Tibial artery (tissue), 4 donors: Measurements from ENCODE around the gene HBD.

Experiments
- DNase-seq, 2 donors: peaks; one replicate each; pipeline ENCODE4 v3.0.0-alpha.2; 2019
- H3K27ac ChIP-seq, 2 donors: fragments of 200-600 bp; sonication (generic) in 1 of 2; 1 replicate in 1 of 2; 2 replicates in 1 of 2; pipeline ENCODE4 v1.5.1; 2018 to 2019; ENCODE audit warnings: mild to moderate bottlenecking in 1 of 2
- H3K27me3 ChIP-seq, 2 donors: fragments of 200-600 bp; sonication (generic) in 1 of 2; one replicate each; pipeline versions ENCODE4 v1.5.1 to v1.6.0; 2016 to 2019
- H3K36me3 ChIP-seq, 3 donors: fragments of 200-600 bp; sonication (generic) in 2 of 3; one replicate each; pipeline ENCODE4 v1.5.1; 2016 to 2019; ENCODE audit warnings: mild to moderate bottlenecking in 2 of 3
- H3K4me1 ChIP-seq, 4 donors: fragments of 200-600 bp; sonication (generic) in 2 of 4; 1 replicate in 3 of 4; 2 replicates in 1 of 4; pipeline ENCODE4 v1.5.1; 2016 to 2019
- H3K4me3 ChIP-seq, 2 donors: fragments of 200-600 bp; sonication (generic) in 1 of 2; 1 replicate in 1 of 2; 2 replicates in 1 of 2; pipeline ENCODE4 v1.5.1; 2018 to 2019; ENCODE audit warnings: mild to moderate bottlenecking in 2 of 2
- H3K9me3 ChIP-seq, 3 donors: fragments of 200-600 bp; sonication (generic) in 1 of 3; one replicate each; pipeline ENCODE4 v1.5.1; 2016 to 2019
- CTCF ChIP-seq, 2 experiments: fragments of 200-600 bp in 1 of 2; fragments of 450-650 bp in 1 of 2; IDR thresholded peaks; one replicate each; pipeline ENCODE4 v1.5.1; 2017 to 2019; ENCODE audit warnings: antibody characterized with exemption in 2 of 2, mild to moderate bottlenecking in 1 of 2, moderate library complexity in 1 of 2
- intact Hi-C: fragments of 100-400 bp; cut with DNase I; formaldehyde crosslinking; loops from one replicate; pipeline ENCODE4 v1.15.0; 2023; ENCODE audit warnings: low total_unique reads

HBD gene

GRCh38 chr11:5240458-5240857 lies 6.2 kb upstream of the HBD start:
- Histone ChIP-seq H3K4me3 (no peak overlapping the region), H3K9me3 (no peaks in the 10 kb centered on the region), H3K27ac (no peak overlapping the region), H3K4me1 (no peaks in the 10 kb centered on the region), H3K27me3 (no peaks in the 10 kb centered on the region), H3K36me3 (no peaks in the 10 kb centered on the region)
- no peak for DNase-seq
- TF ChIP-seq CTCF (IDR thresholded peaks at IDR 0.05) = no peak
- intact Hi-C loops = no loop called here

- Histone ChIP-seq H3K9me3 (no peaks in the 10 kb centered on the region), H3K4me1 (no peaks in the 10 kb centered on the region), H3K36me3 (no peaks in the 10 kb centered on the region), H3K27ac (no peak overlapping the region), H3K4me3 (no peak overlapping the region), H3K27me3 (no peaks in the 10 kb centered on the region)
- no peak for TF ChIP-seq CTCF (IDR thresholded peaks at IDR 0.05)
- DNase-seq = no peak
- intact Hi-C loops = no loop called here
Measured at GRCh38 chr11:5240056-5240455, 5.8 kb upstream of the HBD start.

- no peak for TF ChIP-seq CTCF (IDR thresholded peaks at IDR 0.05)
- DNase-seq = no peak
Measured at GRCh38 chr11:5239046-5239445, 4.8 kb upstream of the HBD start.

GRCh38 chr11:5238486-5238885 lies 4.2 kb upstream of the HBD start:
- no peaks in the 10 kb centered on the region for H3K36me3 ChIP-seq
- no peak overlapping the region for H3K27ac ChIP-seq
- H3K9me3 ChIP-seq = no peaks in the 10 kb centered on the region
- DNase-seq = no peak
- H3K4me3 ChIP-seq = no peak overlapping the region
- H3K4me1 ChIP-seq = no peaks in the 10 kb centered on the region
- no peaks in the 10 kb centered on the region for H3K27me3 ChIP-seq
- TF ChIP-seq CTCF (IDR thresholded peaks at IDR 0.05) = no peak
- intact Hi-C loops = no loop called here

More at GRCh38 chr11:5239046-5239445, 4.8 kb upstream of the HBD start:
- Histone ChIP-seq H3K27me3 (no peaks in the 10 kb centered on the region), H3K9me3 (no peaks in the 10 kb centered on the region), H3K4me3 (no peak overlapping the region), H3K27ac (no peak overlapping the region), H3K4me1 (no peaks in the 10 kb centered on the region), H3K36me3 (no peaks in the 10 kb centered on the region)
- intact Hi-C loops = no loop called here

- no peaks in the 10 kb centered on the region for H3K9me3 ChIP-seq
- intact Hi-C loops = no loop called here
- no peaks in the 10 kb centered on the region for H3K27me3 ChIP-seq
- no peaks in the 10 kb centered on the region for H3K36me3 ChIP-seq
- no peak for TF ChIP-seq CTCF (IDR thresholded peaks at IDR 0.05)
- no peaks in the 10 kb centered on the region for H3K4me1 ChIP-seq
- H3K4me3 ChIP-seq = no peak overlapping the region
- H3K27ac ChIP-seq = no peak overlapping the region
- DNase-seq = no peak
Measured at GRCh38 chr11:5237420-5237819, 3.1 kb upstream of the HBD start.
